Measurements from ENCODE around the gene SPEF2. TPM values are rescaled to one million over a fixed set of nuclear protein-coding genes. Genes with fewer than 3 reads are reported as not detected.

SPEF2 gene
- total and polyA plus RNA-seq, 9 of the 15 experiments (the other 6 are each of a cell fraction or from before 2014, with no cell fraction given) = 0.11 to 0.62 (median 0.20) TPM; not detected in 2

- no peaks in the 10 kb centered on the region for H3K9me1 ChIP-seq (ENCODE audit: control insufficient read depth, insufficient read depth, low read length)
- WGBS (ENCODE audit: insufficient coverage, low coverage, missing lambda C conversion rate) = 3% methylated on average over 3 of the region's 3 CpGs
- no peaks in the 10 kb centered on the region for H3K27me3 ChIP-seq (ENCODE audit: control insufficient read depth in 2 of 2, insufficient read depth in 2 of 2, low read length in 2 of 2)
- no peak overlapping the region for H3K27ac ChIP-seq (ENCODE audit: extremely low read depth, low read depth, low read length)
- H3K4me3 ChIP-seq = no peak overlapping the region
- H3K4me1 ChIP-seq (replicated peaks in 1 of 2; ENCODE audit: control insufficient read depth in 2 of 2, insufficient read depth in 2 of 2, low read length in 2 of 2) = no peaks in the 10 kb centered on the region
- no peak overlapping the region for H3K4me2 ChIP-seq (ENCODE audit: insufficient read depth, low read length)
- H3K79me2 ChIP-seq (ENCODE audit: control insufficient read depth, insufficient read depth, low read length) = no peaks in the 10 kb centered on the region
- H3K9ac ChIP-seq (ENCODE audit: insufficient read depth in 1 of 2, low read depth in 2 of 2, low read length in 2 of 2) = no peak overlapping the region
- H3K36me3 ChIP-seq (ENCODE audit: control insufficient read depth, insufficient read depth, low read length) = no peaks in the 10 kb centered on the region
- H4K20me1 ChIP-seq (replicated peaks; ENCODE audit: control insufficient read depth, insufficient read depth, low read length) = no peaks in the 10 kb centered on the region
- in situ Hi-C loops (cut with MboI) (no loop called here), intact Hi-C loops (cut with micrococcal nuclease) (no loop called here)
- ATAC-seq (no peak), FAIRE-seq (no peak), DNase-seq (ENCODE audit: extremely low read depth in 1 of 4, low spot score in 3 of 4) (no peak)
- H2AFZ ChIP-seq (ENCODE audit: low read depth, low read length) = no peak overlapping the region
- POLR2A ChIA-PET = no interaction called here
- no peaks in the 10 kb centered on the region; the same call in 1 of the 2 replicates for H3K9me3 ChIP-seq (replicated peaks; ENCODE audit: control insufficient read depth, insufficient read depth, low read depth, low read length)
- TF ChIP-seq ATF7 (IDR thresholded peaks at IDR 0.05) (no peak), CTBP1 (IDR thresholded peaks at IDR 0.05; ENCODE audit: borderline replicate concordance) (no peak), ZNF695 (CRISPR knock-in tag; IDR thresholded peaks at IDR 0.05) (no peak), ZBTB40 (IDR thresholded peaks at IDR 0.05) (no peak), ZBTB40 (CRISPR knock-in tag; IDR thresholded peaks at IDR 0.05) (no peak), MAZ (CRISPR knock-in tag; conservative IDR thresholded peaks at IDR 0.05 in 1 of 2, IDR thresholded peaks at IDR 0.05 in 1 of 2) (no peak), SETDB1 (IDR thresholded peaks at IDR 0.05; ENCODE audit: low read length) (no peak)
- CTCF ChIA-PET (ENCODE audit: low intra/inter-chr PET ratio) = no interaction called here
- BruUV-seq (replicated peaks) = no TSS peak
These were observed 26.9 kb downstream of the SPEF2 start for GRCh38 chr5:35644543-35644942.
